Fibroblast of pulmonary artery (primary cell): ENCODE results near the gene GALNT7.

Experiments
- DNase-seq: peaks from one replicate; pipeline ENCODE4 v3.0.0-alpha.2; 2010; ENCODE audit warnings: low read depth
- H3K4me3 ChIP-seq: replicated peaks from 2 replicates; pipeline ENCODE4 v1.5.1; 2011; ENCODE audit warnings: low read depth, mild to moderate bottlenecking, control low read depth, low read length, moderate library complexity
- CTCF ChIP-seq: IDR thresholded peaks from 2 replicates; pipeline ENCODE4 v1.5.1; 2011; ENCODE audit warnings: mild to moderate bottlenecking, control low read depth, low read length, inconsistent platforms; ENCODE audit errors: missing control alignments

The GALNT7 gene

GRCh38 chr4:173185847-173186510 is 17.4 kb downstream of the GALNT7 start:
- TF ChIP-seq CTCF = no peak
- no peak overlapping the region for H3K4me3 ChIP-seq
- DNase-seq = peak; percentile 14

- no peak for DNase-seq
- no peak overlapping the region for H3K4me3 ChIP-seq
- no peak for TF ChIP-seq CTCF
Measured at GRCh38 chr4:173187732-173188131, 19.1 kb downstream of the GALNT7 start.

- DNase-seq = no peak
- no peak for TF ChIP-seq CTCF
- no peak overlapping the region for H3K4me3 ChIP-seq
Measured at GRCh38 chr4:173188648-173189047, 20.0 kb downstream of the GALNT7 start.

GRCh38 chr4:173189117-173189693 is 20.6 kb downstream of the GALNT7 start:
- H3K4me3 ChIP-seq = no peak overlapping the region

GRCh38 chr4:173191623-173192041 is 23.0 kb downstream of the GALNT7 start:
- no peak for TF ChIP-seq CTCF
- peak; percentile 45 for DNase-seq
- no peak overlapping the region for H3K4me3 ChIP-seq

More at GRCh38 chr4:173189117-173189693, 20.6 kb downstream of the GALNT7 start:
- DNase-seq = peak; percentile 39
- no peak for TF ChIP-seq CTCF

- TF ChIP-seq CTCF = peak; percentile 2
- no peak for DNase-seq
- H3K4me3 ChIP-seq = no peak overlapping the region
Measured at GRCh38 chr4:173192375-173193162, 24.0 kb downstream of the GALNT7 start.
